Kidney (tissue), 14 donors: Measurements from ENCODE around the gene ZNF322. TPM values are rescaled to one million over a fixed set of nuclear protein-coding genes. Genes with fewer than 3 reads are reported as not detected.

ENCODE experiments used
- DNase-seq, 5 donors: peaks; one replicate each; pipeline ENCODE4 v3.0.0-alpha.2; 2013 to 2020
- FAIRE-seq: peaks from 2 replicates; lab custom pipeline; 2012; peaks lifted over from hg19 to GRCh38; lab: Jason Lieb, UNC
- H3K27ac ChIP-seq, 2 donors: one replicate each; pipeline ENCODE4 v1.7.0; 2013; ENCODE audit warnings: low read depth in 2 of 2, low read length in 2 of 2, inconsistent platforms in 1 of 2
- H3K27me3 ChIP-seq: one replicate; pipeline ENCODE4 v1.7.1; 2013; ENCODE audit warnings: low read length, inconsistent platforms; ENCODE audit not compliant: control insufficient read depth, insufficient read depth
- H3K36me3 ChIP-seq, 3 donors: one replicate each; pipeline versions ENCODE4 v1.7.0 to v1.7.1; 2013; ENCODE audit warnings: low read length in 3 of 3, control low read depth in 1 of 3, inconsistent platforms in 1 of 3; ENCODE audit not compliant: insufficient read depth in 3 of 3, control insufficient read depth in 2 of 3
- H3K4me1 ChIP-seq, 3 donors: one replicate each; pipeline versions ENCODE4 v1.7.0 to v1.7.1; 2013; ENCODE audit warnings: low read length in 3 of 3, inconsistent platforms in 1 of 3, low read depth in 1 of 3; ENCODE audit not compliant: control insufficient read depth in 2 of 3, insufficient read depth in 2 of 3
- H3K4me3 ChIP-seq, 3 donors: one replicate each; pipeline versions ENCODE4 v1.7.0 to v1.8.1; 2013; ENCODE audit warnings: low read length in 3 of 3, control low read depth in 1 of 3, inconsistent platforms in 1 of 3
- H3K9ac ChIP-seq, 3 donors: one replicate each; pipeline versions ENCODE4 v1.7.0 to v1.7.1; 2013; ENCODE audit warnings: low read length in 3 of 3, control low read depth in 1 of 3, inconsistent platforms in 1 of 3
- H3K9me3 ChIP-seq, 3 donors: one replicate each; pipeline versions ENCODE4 v1.7.0 to v1.7.1; 2013; ENCODE audit warnings: low read length in 3 of 3, control low read depth in 1 of 3, inconsistent platforms in 1 of 3; ENCODE audit not compliant: control insufficient read depth in 2 of 3, insufficient read depth in 1 of 3
- intact Hi-C: fragments of 100-400 bp; cut with DNase I; formaldehyde crosslinking; loops from one replicate; pipeline ENCODE4 v1.11.1; 2022
- polyA plus RNA-seq: library from polyadenylated mRNA; stranded (reverse); fragments of 350-450 nt; fragmentation: Illumina TruSeq; extraction: RNeasy Lipid Tissue Mini Kit (QIAGEN cat#74804); gene quantifications from one replicate; pipeline ENCODE4 v1.2.3, GENCODE V29; 2014; ENCODE audit warnings: low read depth, low replicate concordance; ENCODE audit not compliant: insufficient read depth
- total RNA-seq: library from RNA; stranded (reverse); fragmentation: NEBNext Ultra II Directional; extraction: Animal tissue kit (Norgen Biotek cat#: 25700); gene quantifications from one replicate; pipeline ENCODE4 v1.2.1, GENCODE V29; 2021
- TF ChIP-seq, protein P1 (sequence below): IDR thresholded peaks from 3 replicates; pipeline ENCODE4 v1.5.1; 2012; ENCODE audit warnings: mild to moderate bottlenecking, moderate library complexity, borderline replicate concordance; ENCODE audit not compliant: insufficient read depth; ENCODE audit errors: extremely low read depth
- donor health status: control.
- donor health status: control.
- donor health status: control.
- donor health status: control.
- donor health status: control.
- donor health status: DM: yes; HTN: yes; CAD: no.
- donor health status: Normal renal cell carcinoma (clear cell type).

The ZNF322 gene
- total and polyA plus RNA-seq, 2 donors from 2014 or later, result 7.9 to 27.3 TPM

DNA sequence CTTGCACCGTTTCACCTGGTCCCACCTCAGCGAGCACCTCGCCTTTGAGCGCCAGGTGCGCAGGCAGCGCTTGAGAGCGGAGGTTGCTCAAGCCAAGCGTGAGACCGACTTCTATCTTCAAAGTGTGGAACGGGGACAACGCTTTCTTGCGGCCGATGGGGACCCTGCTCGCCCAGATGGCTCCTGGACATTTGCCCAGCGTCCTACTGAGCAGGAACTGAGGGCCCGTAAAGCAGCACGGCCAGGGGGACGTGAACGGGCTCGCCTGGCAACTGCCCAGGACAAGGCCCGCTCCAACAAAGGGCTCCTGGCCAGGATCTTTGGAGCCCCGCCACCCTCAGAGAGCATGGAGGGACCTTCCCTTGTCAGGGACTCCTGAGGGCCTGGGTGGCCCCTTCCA lies 61.3 kb downstream of the ZNF322 start:
- FAIRE-seq, result no peak
- H3K27ac ChIP-seq, result no peak overlapping the region
- H3K36me3 ChIP-seq, result peaks cover 3 to 7% (median 6%) of the 10 kb centered on the region in 3 donors
- peak in 1 of 5 donors; percentile 75 for DNase-seq
- H3K4me1 ChIP-seq, result peaks cover 0 to 7% (median 7%) of the 10 kb centered on the region in 3 donors
- TF ChIP-seq, protein P1, sequence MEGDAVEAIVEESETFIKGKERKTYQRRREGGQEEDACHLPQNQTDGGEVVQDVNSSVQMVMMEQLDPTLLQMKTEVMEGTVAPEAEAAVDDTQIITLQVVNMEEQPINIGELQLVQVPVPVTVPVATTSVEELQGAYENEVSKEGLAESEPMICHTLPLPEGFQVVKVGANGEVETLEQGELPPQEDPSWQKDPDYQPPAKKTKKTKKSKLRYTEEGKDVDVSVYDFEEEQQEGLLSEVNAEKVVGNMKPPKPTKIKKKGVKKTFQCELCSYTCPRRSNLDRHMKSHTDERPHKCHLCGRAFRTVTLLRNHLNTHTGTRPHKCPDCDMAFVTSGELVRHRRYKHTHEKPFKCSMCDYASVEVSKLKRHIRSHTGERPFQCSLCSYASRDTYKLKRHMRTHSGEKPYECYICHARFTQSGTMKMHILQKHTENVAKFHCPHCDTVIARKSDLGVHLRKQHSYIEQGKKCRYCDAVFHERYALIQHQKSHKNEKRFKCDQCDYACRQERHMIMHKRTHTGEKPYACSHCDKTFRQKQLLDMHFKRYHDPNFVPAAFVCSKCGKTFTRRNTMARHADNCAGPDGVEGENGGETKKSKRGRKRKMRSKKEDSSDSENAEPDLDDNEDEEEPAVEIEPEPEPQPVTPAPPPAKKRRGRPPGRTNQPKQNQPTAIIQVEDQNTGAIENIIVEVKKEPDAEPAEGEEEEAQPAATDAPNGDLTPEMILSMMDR, result no peak
- peaks cover 17% of the 10 kb centered on the region for H3K27me3 ChIP-seq
- intact Hi-C loops, result no loop called here
- H3K9ac ChIP-seq, result no peak overlapping the region
- no peak overlapping the region for H3K4me3 ChIP-seq
- H3K9me3 ChIP-seq, result no peaks in the 10 kb centered on the region

DNA sequence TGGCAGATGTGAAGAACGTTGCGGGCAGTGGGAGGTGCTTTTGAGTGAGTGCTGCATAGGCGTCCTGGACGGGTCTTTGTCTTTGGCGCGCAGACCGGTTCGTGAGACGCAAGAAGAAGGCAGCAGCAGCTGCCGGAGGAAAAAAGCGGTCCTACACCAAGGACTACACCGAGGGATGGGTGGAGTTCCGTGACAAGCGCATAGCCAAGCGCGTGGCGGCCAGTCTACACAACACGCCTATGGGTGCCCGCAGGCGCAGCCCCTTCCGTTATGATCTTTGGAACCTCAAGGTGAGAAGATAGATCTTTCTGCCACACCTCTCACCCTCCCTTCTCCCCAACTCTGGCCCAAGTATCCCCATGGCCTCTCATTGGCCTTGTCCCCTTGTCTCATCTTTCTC lies 61.7 kb downstream of the ZNF322 start:
- peak in 1 of 5 donors; percentile 78 for DNase-seq
- TF ChIP-seq, protein P1, result no peak
- Histone ChIP-seq H3K27me3 (peaks cover 21% of the 10 kb centered on the region), H3K4me3 (peak overlapping the region; percentile 81 to 99 (median 89)), H3K36me3 (peaks cover 3 to 7% (median 6%) of the 10 kb centered on the region in 3 donors), H3K4me1 (peaks cover 0 to 7% (median 7%) of the 10 kb centered on the region in 3 donors), H3K27ac (no peak overlapping the region), H3K9me3 (no peaks in the 10 kb centered on the region), H3K9ac (peak overlapping the region in 2 of 3 donors; percentile 93 to 97)
- no peak for FAIRE-seq
- intact Hi-C loops, result no loop called here

DNA sequence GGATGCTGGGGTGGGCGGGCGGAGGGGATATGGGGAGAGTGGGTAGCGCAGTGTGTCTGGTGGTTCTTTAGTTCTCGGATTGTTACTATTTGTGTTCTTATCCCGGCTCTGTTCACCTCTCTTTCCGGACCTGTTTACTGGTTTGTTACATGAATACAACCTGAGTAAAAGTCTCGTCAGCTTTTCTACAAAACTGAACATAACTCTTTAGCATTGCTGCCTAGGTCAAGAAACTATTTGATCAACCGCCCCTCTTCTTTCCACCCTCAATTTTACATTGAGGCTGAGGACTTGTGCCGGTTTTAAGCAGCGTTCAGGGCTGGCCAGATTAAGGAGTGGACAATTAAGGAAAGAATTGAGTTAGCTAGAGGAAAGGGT lies 62.2 kb downstream of the ZNF322 start:
- TF ChIP-seq, protein P1, result no peak
- Histone ChIP-seq H3K9ac (peak overlapping the region in 2 of 3 donors; percentile 93 to 97), H3K27ac (no peak overlapping the region), H3K9me3 (no peaks in the 10 kb centered on the region), H3K36me3 (peaks cover 3 to 7% (median 6%) of the 10 kb centered on the region in 3 donors), H3K4me3 (peak overlapping the region; percentile 81 to 99 (median 89)), H3K4me1 (peaks cover 0 to 7% (median 7%) of the 10 kb centered on the region in 3 donors), H3K27me3 (peaks cover 26% of the 10 kb centered on the region)
- FAIRE-seq (no peak), DNase-seq (no peak)
- intact Hi-C loops, result no loop called here
